ENCODE measurements around the gene MAD2L1BP.

Gene MAD2L1BP

DNA sequence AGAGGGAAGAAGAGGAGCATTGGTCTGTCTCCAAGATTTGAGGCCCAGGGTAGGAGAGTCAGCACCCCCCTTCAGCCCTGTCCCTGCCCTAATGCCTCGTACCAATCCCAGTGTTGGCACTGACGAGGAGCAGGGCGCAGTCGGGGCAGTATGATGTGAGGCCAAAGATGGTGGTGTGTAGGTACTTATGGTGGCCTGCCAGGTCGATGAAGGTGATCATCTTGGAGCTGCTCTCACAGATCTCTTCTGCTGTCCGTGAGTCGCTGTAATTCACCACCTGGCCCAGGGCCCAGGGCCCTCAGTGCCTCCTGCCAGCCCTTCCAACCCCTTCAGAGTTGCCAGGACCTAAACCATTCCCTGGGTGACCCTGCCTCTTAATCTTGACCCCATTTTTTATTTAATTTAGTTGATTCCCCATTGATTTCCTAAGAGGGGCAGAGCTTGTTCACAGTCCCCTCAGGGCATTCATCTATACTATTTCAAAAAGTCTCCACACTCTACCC lies 10.8 kb upstream of the MAD2L1BP start:
- no peak overlapping the region for H3K27ac ChIP-seq (replicated peaks)
- no peak overlapping the region for H3K4me3 ChIP-seq (replicated peaks; ENCODE audit: insufficient read depth, low read length)
- DNase-seq (ENCODE audit: low read depth in 1 of 2, low spot score in 1 of 2), result no peak
- TF ChIP-seq, protein P1, sequence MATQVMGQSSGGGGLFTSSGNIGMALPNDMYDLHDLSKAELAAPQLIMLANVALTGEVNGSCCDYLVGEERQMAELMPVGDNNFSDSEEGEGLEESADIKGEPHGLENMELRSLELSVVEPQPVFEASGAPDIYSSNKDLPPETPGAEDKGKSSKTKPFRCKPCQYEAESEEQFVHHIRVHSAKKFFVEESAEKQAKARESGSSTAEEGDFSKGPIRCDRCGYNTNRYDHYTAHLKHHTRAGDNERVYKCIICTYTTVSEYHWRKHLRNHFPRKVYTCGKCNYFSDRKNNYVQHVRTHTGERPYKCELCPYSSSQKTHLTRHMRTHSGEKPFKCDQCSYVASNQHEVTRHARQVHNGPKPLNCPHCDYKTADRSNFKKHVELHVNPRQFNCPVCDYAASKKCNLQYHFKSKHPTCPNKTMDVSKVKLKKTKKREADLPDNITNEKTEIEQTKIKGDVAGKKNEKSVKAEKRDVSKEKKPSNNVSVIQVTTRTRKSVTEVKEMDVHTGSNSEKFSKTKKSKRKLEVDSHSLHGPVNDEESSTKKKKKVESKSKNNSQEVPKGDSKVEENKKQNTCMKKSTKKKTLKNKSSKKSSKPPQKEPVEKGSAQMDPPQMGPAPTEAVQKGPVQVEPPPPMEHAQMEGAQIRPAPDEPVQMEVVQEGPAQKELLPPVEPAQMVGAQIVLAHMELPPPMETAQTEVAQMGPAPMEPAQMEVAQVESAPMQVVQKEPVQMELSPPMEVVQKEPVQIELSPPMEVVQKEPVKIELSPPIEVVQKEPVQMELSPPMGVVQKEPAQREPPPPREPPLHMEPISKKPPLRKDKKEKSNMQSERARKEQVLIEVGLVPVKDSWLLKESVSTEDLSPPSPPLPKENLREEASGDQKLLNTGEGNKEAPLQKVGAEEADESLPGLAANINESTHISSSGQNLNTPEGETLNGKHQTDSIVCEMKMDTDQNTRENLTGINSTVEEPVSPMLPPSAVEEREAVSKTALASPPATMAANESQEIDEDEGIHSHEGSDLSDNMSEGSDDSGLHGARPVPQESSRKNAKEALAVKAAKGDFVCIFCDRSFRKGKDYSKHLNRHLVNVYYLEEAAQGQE (IDR thresholded peaks at IDR 0.05; ENCODE audit: insufficient replicate concordance, low read depth), result no peak
- TF ChIP-seq GABPA (IDR thresholded peaks at IDR 0.05; ENCODE audit: low read depth) (no peak), SPI1 (IDR thresholded peaks at IDR 0.05; ENCODE audit: borderline replicate concordance, low read depth) (no peak), POLR2AphosphoS5 (IDR thresholded peaks at IDR 0.05; ENCODE audit: low read depth) (no peak)
- TF ChIP-seq, protein P2, sequence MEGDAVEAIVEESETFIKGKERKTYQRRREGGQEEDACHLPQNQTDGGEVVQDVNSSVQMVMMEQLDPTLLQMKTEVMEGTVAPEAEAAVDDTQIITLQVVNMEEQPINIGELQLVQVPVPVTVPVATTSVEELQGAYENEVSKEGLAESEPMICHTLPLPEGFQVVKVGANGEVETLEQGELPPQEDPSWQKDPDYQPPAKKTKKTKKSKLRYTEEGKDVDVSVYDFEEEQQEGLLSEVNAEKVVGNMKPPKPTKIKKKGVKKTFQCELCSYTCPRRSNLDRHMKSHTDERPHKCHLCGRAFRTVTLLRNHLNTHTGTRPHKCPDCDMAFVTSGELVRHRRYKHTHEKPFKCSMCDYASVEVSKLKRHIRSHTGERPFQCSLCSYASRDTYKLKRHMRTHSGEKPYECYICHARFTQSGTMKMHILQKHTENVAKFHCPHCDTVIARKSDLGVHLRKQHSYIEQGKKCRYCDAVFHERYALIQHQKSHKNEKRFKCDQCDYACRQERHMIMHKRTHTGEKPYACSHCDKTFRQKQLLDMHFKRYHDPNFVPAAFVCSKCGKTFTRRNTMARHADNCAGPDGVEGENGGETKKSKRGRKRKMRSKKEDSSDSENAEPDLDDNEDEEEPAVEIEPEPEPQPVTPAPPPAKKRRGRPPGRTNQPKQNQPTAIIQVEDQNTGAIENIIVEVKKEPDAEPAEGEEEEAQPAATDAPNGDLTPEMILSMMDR (IDR thresholded peaks at IDR 0.05; ENCODE audit: insufficient read depth, low read length), result no peak
- no peaks in the 10 kb centered on the region for H3K27me3 ChIP-seq (ENCODE audit: insufficient read depth, poor library complexity, severe bottlenecking)

DNA sequence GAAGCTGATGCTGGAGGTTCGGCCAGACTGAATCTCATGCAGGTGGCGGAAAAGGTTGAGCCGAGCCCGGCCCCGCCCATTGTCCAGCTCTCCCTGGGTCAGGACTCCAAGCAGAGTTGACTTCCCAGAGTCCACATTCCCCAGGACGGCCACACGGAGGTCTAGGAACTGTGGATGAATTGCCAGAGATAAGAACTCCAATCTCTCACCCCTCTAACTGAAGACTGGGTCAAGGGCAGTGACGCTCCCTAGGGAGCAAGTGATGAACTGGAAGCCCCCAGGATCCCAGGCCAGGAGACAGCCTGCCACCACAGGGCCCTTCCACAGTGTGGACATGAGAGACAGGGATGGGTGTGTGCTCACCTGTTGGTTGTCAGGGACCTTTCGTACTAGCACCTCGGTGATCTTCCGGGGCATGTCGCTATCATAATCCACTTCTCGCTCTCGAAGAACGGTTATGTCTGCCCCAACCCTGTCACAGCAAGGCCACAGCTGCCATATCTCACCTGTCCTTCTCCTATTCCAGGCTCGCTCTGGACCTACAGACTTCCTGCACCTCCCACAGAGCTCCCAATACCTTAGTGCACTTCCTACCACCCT lies 10.1 kb upstream of the MAD2L1BP start:
- no peak overlapping the region for H3K4me3 ChIP-seq (replicated peaks; ENCODE audit: insufficient read depth, low read length)
- H3K27me3 ChIP-seq (ENCODE audit: insufficient read depth, poor library complexity, severe bottlenecking), result no peaks in the 10 kb centered on the region
- TF ChIP-seq, protein P1 (IDR thresholded peaks at IDR 0.05; ENCODE audit: insufficient replicate concordance, low read depth), result no peak
- TF ChIP-seq, protein P2 (IDR thresholded peaks at IDR 0.05; ENCODE audit: insufficient read depth, low read length), result no peak
- no peak for TF ChIP-seq SPI1 (IDR thresholded peaks at IDR 0.05; ENCODE audit: borderline replicate concordance, low read depth)
- no peak for TF ChIP-seq POLR2AphosphoS5 (IDR thresholded peaks at IDR 0.05; ENCODE audit: low read depth)
- no peak for TF ChIP-seq GABPA (IDR thresholded peaks at IDR 0.05; ENCODE audit: low read depth)
- DNase-seq (ENCODE audit: low read depth in 1 of 2, low spot score in 1 of 2), result no peak
- H3K27ac ChIP-seq (replicated peaks), result no peak overlapping the region

DNA sequence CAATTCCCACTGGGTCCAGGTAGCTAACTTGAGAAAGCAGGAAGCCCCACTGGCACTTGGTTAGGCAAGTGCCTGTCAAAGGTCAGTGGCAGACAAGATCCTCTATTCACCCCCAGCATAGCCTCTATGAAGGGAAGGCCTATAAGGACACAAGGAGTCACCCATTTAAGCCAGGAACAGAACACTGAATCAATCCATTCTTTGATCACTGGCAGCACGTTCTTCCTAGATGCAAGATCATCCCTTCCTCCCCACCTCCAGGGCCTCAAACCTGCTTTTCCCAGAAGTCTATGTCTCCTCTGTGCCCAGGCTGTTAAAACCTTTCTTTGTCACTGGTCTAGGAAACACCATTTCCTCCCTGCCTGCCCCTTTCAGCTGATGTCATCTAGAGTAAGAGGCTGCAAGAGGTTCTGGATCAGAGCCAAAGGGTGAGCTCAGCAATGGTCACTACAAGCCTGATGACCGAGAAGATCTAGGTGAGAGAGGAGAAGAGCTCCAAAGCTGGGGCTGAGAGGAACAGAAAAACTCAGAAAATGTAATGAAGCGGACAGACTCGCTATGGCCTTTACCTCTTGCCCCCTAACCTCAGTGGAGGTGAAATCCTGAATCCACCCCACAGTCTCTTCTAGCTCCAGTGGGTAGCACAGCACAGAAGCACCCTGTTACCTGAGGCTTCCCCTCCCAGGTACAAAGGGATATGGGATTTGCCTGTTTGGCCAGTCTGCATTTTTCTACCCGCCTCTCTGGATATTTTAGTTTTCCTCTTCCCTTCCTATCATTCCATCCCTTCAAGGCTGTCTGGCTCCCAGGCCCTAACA lies 8.4 kb upstream of the MAD2L1BP start:
- Histone ChIP-seq H3K4me3 (replicated peaks; ENCODE audit: insufficient read depth, low read length) (no peak overlapping the region), H3K27ac (replicated peaks) (peak overlapping the region; percentile 90; the same call in 1 of the 2 replicates), H3K27me3 (ENCODE audit: insufficient read depth, poor library complexity, severe bottlenecking) (no peaks in the 10 kb centered on the region)
- TF ChIP-seq, protein P2 (IDR thresholded peaks at IDR 0.05; ENCODE audit: insufficient read depth, low read length), result no peak
- TF ChIP-seq GABPA (IDR thresholded peaks at IDR 0.05; ENCODE audit: low read depth), result no peak
- TF ChIP-seq POLR2AphosphoS5 (IDR thresholded peaks at IDR 0.05; ENCODE audit: low read depth), result 0 out of 2 replicates have a peak, but pooled peaks have one; percentile 28
- no peak for TF ChIP-seq SPI1 (IDR thresholded peaks at IDR 0.05; ENCODE audit: borderline replicate concordance, low read depth)
- TF ChIP-seq, protein P1 (IDR thresholded peaks at IDR 0.05; ENCODE audit: insufficient replicate concordance, low read depth), result no peak
- DNase-seq (ENCODE audit: low read depth in 1 of 2, low spot score in 1 of 2), result peak; percentile 52 to 57

Data from HL-60 (cell line).